HG03175 (cell line): ENCODE data around the gene TRPV4.

Source experiments
- ATAC-seq: cut with Tn5 transposase; IDR thresholded peaks from one replicate; pipeline ENCODE4 v1.9.1; 2021; ENCODE audit warnings: mild to moderate bottlenecking, moderate library complexity; ENCODE audit not compliant: unreplicated experiment

The TRPV4 gene

GRCh38 chr12:109810954-109811623 is 22.1 kb downstream of the TRPV4 start:
- ATAC-seq = no peak

- no peak for ATAC-seq
These were observed 24.1 kb downstream of the TRPV4 start for GRCh38 chr12:109808876-109809646.

GRCh38 chr12:109807954-109808643 is 25.1 kb downstream of the TRPV4 start:
- ATAC-seq = no peak

- ATAC-seq = no peak
These were observed 28.1 kb downstream of the TRPV4 start for GRCh38 chr12:109804820-109805761.

- ATAC-seq = no peak
These were observed 29.5 kb downstream of the TRPV4 start for GRCh38 chr12:109803678-109804077.

GRCh38 chr12:109802828-109803227 is 30.4 kb downstream of the TRPV4 start:
- no peak for ATAC-seq

GRCh38 chr12:109800536-109800935 is 32.7 kb downstream of the TRPV4 start:
- ATAC-seq = no peak

GRCh38 chr12:109798691-109799090 is 34.5 kb downstream of the TRPV4 start:
- ATAC-seq = no peak

- no peak for ATAC-seq
These were observed 35.1 kb downstream of the TRPV4 start for GRCh38 chr12:109797905-109798669.

GRCh38 chr12:109796057-109796456 is 37.1 kb downstream of the TRPV4 start:
- ATAC-seq = no peak

- no peak for ATAC-seq
These were observed 38.2 kb downstream of the TRPV4 start for GRCh38 chr12:109795023-109795422.

- ATAC-seq = no peak
These were observed 39.2 kb downstream of the TRPV4 start for GRCh38 chr12:109793826-109794501.

- no peak for ATAC-seq
These were observed 39.8 kb downstream of the TRPV4 start for GRCh38 chr12:109793411-109793810.

- no peak for ATAC-seq
These were observed 40.2 kb downstream of the TRPV4 start for GRCh38 chr12:109792992-109793391.

- no peak for ATAC-seq
These were observed 43.6 kb downstream of the TRPV4 start for GRCh38 chr12:109789526-109790048.

- ATAC-seq = no peak
These were observed 46.4 kb downstream of the TRPV4 start for GRCh38 chr12:109786799-109787198.

- no peak for ATAC-seq
These were observed 47.3 kb downstream of the TRPV4 start for GRCh38 chr12:109785854-109786253.

GRCh38 chr12:109783965-109784244 is 49.3 kb downstream of the TRPV4 start:
- ATAC-seq = no peak
